GM19193 (cell line): ENCODE data around the gene ELAVL3.

Experiments
- POLR2A ChIP-seq: IDR thresholded peaks from 4 replicates; pipeline ENCODE4 v1.6.1; 2011; ENCODE audit not compliant: insufficient read depth, insufficient read length; ENCODE audit errors: extremely low read depth

ELAVL3 gene

GRCh38 chr19:11479090-11479897 is 1.6 kb downstream of the ELAVL3 start:
- no peak for TF ChIP-seq POLR2A

GRCh38 chr19:11478167-11479089 is 2.4 kb downstream of the ELAVL3 start:
- TF ChIP-seq POLR2A: no peak

- TF ChIP-seq POLR2A: no peak
These were observed 5.0 kb downstream of the ELAVL3 start for GRCh38 chr19:11475861-11476260.

- no peak for TF ChIP-seq POLR2A
These were observed 7.1 kb downstream of the ELAVL3 start for GRCh38 chr19:11473725-11474124.

GRCh38 chr19:11465600-11465999 is 15.2 kb downstream of the ELAVL3 start:
- no peak for TF ChIP-seq POLR2A

- no peak for TF ChIP-seq POLR2A
These were observed 16.2 kb downstream of the ELAVL3 start for GRCh38 chr19:11464333-11465265.

- TF ChIP-seq POLR2A: no peak
These were observed 17.5 kb downstream of the ELAVL3 start for GRCh38 chr19:11463391-11463790.

GRCh38 chr19:11461453-11461852 is 19.4 kb downstream of the ELAVL3 start:
- TF ChIP-seq POLR2A: no peak

- no peak for TF ChIP-seq POLR2A
These were observed 20.6 kb downstream of the ELAVL3 start for GRCh38 chr19:11460207-11460606.

- no peak for TF ChIP-seq POLR2A
These were observed 22.5 kb downstream of the ELAVL3 start for GRCh38 chr19:11458236-11458900.

- no peak for TF ChIP-seq POLR2A
These were observed 23.0 kb downstream of the ELAVL3 start for GRCh38 chr19:11457831-11458230.

GRCh38 chr19:11457115-11457514 is 23.7 kb downstream of the ELAVL3 start:
- TF ChIP-seq POLR2A: no peak

- no peak for TF ChIP-seq POLR2A
These were observed 24.2 kb downstream of the ELAVL3 start for GRCh38 chr19:11456659-11457058.
